22Rv1 (cell line): Measurements from ENCODE around the gene FBXO41.

ENCODE experiments used
- H3K27ac ChIP-seq: fragments of 450-650 bp; 2 replicates; pipeline ENCODE4 v1.5.1; 2017
- ZFX ChIP-seq: fragments of 450-650 bp; IDR thresholded peaks from 2 replicates; pipeline ENCODE4 v1.6.1; 2017; ENCODE audit warnings: antibody characterized with exemption, borderline replicate concordance
- TF ChIP-seq, protein P1 (sequence below): fragments of 450-650 bp; IDR thresholded peaks from 2 replicates; pipeline ENCODE4 v1.5.1; 2017; ENCODE audit warnings: mild to moderate bottlenecking

The FBXO41 gene

DNA sequence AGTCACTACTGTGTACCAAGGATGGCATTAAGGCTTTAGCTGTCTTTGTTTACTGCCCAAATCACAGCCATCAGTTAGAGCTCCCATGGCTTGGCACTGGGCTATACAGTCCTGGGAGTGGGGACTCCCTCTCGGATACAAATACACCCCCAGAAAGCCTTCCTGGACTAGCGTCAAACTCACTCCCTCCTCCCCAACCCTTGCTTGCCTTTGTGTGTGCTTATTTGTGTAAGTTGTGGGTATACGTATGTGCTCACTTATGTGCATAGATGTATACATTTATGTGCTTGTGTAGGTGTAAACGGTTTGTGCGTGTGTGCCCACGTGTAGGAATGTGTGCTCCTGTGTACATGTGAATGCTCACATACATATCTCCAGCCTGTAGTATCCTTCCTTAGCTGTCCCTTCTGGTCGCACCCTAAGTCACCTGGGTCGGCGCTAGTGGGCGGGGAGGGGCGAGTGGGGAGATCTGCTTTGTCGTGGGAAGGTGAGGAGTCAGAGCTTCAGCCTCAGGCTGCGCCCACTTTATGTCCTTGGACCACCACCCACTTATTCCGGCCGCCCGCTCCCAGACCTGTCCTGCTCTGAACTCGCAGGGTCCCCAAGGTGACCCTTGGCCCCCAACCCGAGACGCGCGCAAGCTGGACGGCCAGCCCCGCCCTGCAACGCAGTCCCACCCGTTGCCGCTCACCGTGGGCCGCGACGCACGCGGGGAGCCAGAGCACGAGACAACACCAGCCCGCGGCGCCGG, 51.7 kb downstream of the FBXO41 start:
- TF ChIP-seq, protein P1, sequence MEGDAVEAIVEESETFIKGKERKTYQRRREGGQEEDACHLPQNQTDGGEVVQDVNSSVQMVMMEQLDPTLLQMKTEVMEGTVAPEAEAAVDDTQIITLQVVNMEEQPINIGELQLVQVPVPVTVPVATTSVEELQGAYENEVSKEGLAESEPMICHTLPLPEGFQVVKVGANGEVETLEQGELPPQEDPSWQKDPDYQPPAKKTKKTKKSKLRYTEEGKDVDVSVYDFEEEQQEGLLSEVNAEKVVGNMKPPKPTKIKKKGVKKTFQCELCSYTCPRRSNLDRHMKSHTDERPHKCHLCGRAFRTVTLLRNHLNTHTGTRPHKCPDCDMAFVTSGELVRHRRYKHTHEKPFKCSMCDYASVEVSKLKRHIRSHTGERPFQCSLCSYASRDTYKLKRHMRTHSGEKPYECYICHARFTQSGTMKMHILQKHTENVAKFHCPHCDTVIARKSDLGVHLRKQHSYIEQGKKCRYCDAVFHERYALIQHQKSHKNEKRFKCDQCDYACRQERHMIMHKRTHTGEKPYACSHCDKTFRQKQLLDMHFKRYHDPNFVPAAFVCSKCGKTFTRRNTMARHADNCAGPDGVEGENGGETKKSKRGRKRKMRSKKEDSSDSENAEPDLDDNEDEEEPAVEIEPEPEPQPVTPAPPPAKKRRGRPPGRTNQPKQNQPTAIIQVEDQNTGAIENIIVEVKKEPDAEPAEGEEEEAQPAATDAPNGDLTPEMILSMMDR: no peak; the same call in 1 of the 2 replicates
- no peak for TF ChIP-seq ZFX
- peak overlapping the region; percentile 95 for H3K27ac ChIP-seq

DNA sequence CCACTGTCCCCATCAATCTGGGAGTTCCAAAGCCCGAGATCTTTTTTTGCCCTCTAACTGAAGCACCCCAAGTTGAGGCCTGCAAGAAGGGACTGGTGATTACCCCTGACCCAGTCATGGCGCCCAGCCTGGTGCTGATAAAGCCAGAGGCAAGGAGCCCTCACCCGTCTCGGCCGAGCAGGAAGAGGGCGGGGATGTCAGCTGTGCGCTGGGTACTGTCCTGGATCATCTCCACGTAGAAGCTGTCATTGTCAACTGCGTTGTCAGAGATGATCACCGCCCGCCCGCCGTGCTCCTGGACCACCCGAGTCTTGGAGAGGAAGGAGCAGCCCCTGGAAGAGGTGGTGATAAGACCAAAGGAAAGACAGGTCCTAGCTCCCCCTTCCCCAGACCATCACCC, 55.6 kb downstream of the FBXO41 start:
- H3K27ac ChIP-seq: no peak overlapping the region
- TF ChIP-seq, protein P1: no peak
- no peak for TF ChIP-seq ZFX

DNA sequence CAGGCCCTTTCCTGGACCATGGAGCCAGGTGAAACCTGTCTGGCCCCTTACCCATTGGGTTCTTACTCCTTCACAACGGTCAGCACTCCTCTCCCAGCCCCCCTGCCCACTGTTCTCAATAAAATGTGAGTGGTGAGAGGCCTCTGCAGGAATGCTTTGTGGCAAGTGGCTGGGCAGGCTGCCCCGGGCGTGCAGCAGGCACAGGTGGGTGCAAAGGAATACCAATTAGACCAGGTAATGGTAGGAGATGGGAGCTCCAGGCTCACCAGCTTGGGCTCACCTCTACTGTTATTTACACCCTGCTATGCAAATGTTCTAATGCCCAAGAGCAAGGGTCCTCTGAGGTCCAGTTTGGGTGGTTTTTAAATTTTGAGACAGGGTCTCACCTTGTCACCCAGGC, 57.2 kb downstream of the FBXO41 start:
- no peak overlapping the region for H3K27ac ChIP-seq
- no peak for TF ChIP-seq ZFX
- TF ChIP-seq, protein P1: no peak

DNA sequence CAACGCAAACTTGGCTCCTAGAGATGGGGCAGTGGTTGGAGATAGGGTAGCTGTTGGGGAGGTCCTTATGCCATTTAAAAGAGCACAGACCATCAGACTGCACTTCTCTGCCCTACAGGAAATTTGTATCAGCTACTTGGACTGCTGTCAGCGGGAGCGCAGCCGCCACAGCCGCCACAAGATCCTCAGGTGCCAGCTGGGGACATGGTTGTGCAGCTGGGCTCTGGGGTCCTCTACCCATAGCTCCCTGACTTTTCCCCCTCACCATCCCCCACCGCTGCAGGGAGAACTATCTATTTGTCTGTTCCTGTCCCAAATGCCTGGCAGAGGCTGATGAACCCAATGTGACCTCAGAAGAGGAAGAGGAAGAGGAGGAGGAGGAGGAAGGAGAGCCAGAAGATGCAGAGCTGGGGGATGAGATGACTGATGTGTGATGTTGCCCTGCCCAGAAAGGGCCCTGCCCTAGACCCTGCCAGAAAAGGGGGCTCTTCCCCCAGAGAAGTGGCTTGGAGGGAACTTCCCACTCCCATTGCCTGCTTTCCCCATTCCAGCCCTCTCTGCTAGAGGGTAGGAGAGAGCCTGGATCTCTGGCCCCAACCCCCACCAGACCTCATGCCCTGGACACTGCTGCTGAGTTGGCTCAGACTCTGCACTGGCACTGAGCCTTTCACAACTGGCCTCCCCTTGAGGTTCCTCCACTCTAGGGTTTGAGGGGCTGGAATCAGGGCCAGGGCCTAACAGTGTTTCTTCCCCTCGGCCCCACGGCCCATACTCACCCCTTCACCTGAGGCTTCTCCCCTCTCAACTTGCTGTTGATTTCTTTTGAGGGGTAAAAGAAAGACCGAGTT, 58.5 kb downstream of the FBXO41 start:
- TF ChIP-seq, protein P1: no peak
- TF ChIP-seq ZFX: no peak
- no peak overlapping the region for H3K27ac ChIP-seq

DNA sequence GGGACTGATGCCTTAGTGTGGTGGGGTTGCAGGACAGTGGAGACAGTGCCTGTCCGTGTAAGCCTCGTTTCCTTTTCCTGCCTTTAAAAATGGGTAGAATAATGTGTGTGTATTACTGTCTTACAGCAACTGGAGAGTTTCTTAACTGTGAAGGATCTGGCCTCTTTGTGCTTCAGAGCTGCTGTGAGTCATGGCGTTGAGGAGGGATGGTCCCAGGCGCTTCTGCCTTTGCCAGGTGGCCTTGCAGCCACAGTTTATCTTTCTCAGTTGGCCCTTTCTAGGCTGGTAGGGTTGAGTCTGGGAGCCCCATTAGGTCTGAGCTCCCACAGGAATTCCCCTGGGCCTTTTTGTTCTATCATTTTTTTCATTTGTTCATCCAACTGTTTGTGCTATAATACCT, 60.5 kb downstream of the FBXO41 start:
- H3K27ac ChIP-seq: no peak overlapping the region
- TF ChIP-seq, protein P1: no peak
- no peak for TF ChIP-seq ZFX

DNA sequence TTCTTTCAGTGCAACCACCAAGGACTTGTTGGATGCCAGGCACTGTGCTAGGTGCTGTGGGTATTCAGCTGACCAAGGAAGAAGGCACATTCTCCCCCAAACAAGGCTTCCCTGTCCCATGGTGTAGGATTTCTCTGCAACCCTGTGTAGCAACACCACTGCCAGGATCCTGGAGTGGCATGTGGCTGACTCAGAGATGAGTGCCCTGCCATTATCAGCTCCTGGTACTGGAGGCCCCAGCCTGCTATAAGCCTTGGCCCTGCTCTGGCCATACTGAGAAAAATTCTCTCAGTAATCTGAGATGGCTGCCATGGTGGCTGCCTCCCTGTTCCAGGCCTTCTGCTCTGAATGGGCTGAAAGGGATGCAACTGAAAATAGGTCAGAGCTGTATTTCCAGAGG, 66.0 kb downstream of the FBXO41 start:
- TF ChIP-seq, protein P1: no peak
- no peak for TF ChIP-seq ZFX
- H3K27ac ChIP-seq: no peak overlapping the region

DNA sequence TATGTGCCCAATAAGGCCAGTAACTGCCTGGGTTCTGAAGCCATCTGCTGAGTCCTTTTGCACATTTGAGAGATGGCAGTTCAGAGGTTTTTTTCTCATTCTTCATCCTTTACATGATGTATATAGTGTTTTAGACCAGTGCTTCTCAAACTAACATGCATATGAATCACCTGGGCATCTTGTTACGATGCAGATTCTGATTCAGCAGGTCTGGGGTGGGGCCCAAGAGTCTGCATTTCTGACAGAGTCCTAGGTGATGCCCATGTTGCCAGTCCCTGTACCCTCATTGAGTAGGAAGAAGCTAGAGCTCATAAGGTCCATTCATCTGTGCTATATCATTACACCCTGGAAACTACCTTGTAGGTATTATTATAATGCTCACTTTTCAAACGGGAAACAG, 66.5 kb downstream of the FBXO41 start:
- TF ChIP-seq, protein P1: no peak
- TF ChIP-seq ZFX: no peak
- H3K27ac ChIP-seq: no peak overlapping the region
